ENCODE measurements around the gene CCDC158. TPM values are rescaled to one million over a fixed set of nuclear protein-coding genes. Genes with fewer than 3 reads are reported as not detected.
"Not testable (repeated sequence)": the region's sequence is repeated elsewhere in the genome, so short reads cannot be mapped to it uniquely, and the experiment has no call there.

CCDC158 gene
- total RNA-seq, 1 donor from 2014 or later, result 0.74 TPM

DNA sequence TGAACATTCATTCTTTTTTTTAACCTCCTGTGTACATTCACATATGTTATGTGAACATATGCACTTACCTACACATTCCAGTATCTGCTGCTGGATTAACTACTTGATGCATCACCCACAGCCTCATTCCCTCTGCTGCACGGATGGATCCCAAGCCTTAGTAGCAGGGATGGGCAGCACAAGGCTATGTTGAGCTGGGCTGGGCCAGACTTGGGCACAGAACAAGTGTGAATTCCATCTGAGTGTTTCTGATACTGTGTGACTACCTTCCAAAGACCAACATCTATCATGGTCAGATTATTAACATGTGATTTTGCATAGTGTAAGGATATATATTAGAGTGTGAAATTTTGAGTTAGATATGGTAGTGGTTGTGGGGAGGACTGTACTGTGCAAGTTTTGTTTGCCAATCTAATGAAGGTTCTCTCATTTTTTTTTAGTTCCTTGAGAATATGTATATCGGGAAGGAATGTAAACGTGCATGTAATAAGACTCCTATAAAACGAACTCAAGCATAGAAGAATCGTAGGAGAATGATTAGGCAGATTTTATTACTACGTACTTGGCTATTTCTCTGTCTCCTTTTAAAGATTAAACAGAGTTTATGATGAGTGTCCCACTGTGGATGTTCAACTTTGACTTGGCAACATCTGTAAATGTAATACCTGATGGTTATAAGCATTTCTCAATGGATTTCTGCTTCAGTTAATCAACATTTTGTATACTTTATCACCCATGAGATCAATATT lies 137.8 kb downstream of the CCDC158 start:
- ATAC-seq (no peak), DNase-seq (no peak)
- intact Hi-C loops (cut with DNase I), result no loop called here
- TF ChIP-seq CTCF (IDR thresholded peaks at IDR 0.05), result no peak
- Histone ChIP-seq H3K27ac (no peak overlapping the region), H3K27me3 (ENCODE audit: low read depth) (no peaks in the 10 kb centered on the region), H3K36me3 (no peaks in the 10 kb centered on the region), H3K9me3 (peaks cover 5% of the 10 kb centered on the region), H3K4me1 (no peaks in the 10 kb centered on the region), H3K4me3 (no peak overlapping the region)

DNA sequence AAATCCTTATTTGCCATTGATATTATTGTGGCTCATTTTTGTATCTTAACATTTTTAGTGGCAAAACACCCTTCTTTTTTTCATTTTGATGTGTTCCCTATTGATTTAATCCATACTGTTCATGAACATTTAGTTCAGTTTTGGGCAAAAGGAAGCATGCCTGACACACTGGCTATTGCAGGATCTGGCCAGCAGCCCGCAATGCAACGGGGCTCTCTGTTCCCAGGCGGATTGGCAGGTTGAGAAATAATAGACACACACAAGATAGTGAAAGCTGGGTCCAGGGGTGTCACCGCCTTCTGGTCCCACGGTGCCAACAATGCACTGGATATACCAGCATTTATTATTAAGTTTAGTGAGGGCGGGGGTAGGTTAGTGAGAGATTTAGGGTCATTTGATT lies 139.3 kb downstream of the CCDC158 start:
- ATAC-seq; H3K4me3 ChIP-seq; H3K27me3 ChIP-seq (ENCODE audit: low read depth); DNase-seq; H3K27ac ChIP-seq; H3K9me3 ChIP-seq; H3K36me3 ChIP-seq; H3K4me1 ChIP-seq; intact Hi-C loops (cut with DNase I): not testable (repeated sequence)

DNA sequence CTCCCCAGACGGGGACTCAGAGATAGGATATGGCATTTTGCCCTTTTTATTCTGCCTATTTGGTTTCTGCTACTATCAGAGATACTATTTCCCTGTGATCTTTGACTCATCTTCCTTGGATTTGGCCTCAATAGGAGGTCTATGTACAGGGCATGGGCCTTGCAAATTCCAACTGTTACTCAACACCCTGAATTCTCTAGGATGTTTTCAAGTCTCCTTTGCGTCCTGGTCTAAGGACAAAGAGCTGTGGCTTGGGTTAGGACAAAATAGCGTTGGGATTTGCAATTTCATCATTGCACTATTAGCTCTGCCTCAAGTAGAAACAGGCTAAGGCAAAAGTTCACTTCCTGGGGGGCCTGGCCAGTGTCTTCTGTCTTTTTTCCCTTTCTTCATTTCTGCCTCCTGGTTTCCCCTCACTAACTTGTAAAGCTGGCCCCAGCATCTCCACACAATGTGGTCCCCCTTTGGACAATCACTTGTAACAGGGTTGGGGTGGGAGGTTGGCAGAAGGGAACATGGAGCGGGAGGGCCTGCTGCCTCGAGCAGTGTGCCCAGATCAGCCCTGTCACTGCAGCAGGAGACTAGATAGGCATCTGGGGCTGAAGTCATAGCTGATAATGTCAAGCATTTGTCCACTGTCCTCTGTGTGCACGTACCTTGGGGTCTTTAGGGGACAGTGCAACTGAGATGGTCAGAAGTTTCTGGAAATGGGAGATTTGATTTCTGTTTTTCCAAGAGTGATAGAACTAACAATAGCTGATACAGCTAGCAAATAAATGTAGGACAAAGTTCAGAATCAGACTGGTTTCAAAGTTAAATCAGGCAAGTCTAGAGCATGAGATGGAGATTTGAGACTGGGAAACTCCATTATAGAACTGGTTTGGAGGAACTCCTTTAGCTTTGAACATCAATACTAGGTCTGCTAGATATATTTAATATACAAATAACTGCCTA lies 140.2 kb downstream of the CCDC158 start:
- H3K27ac ChIP-seq, result no peak overlapping the region
- no peak for TF ChIP-seq CTCF (IDR thresholded peaks at IDR 0.05)
- H3K36me3 ChIP-seq, result no peaks in the 10 kb centered on the region
- intact Hi-C loops (cut with DNase I), result no loop called here
- H3K27me3 ChIP-seq (ENCODE audit: low read depth), result no peaks in the 10 kb centered on the region
- H3K9me3 ChIP-seq, result no peaks in the 10 kb centered on the region
- no peak overlapping the region for H3K4me3 ChIP-seq
- no peaks in the 10 kb centered on the region for H3K4me1 ChIP-seq
- no peak for DNase-seq
- peak in 1 of 2 donors; percentile 30 for ATAC-seq

DNA sequence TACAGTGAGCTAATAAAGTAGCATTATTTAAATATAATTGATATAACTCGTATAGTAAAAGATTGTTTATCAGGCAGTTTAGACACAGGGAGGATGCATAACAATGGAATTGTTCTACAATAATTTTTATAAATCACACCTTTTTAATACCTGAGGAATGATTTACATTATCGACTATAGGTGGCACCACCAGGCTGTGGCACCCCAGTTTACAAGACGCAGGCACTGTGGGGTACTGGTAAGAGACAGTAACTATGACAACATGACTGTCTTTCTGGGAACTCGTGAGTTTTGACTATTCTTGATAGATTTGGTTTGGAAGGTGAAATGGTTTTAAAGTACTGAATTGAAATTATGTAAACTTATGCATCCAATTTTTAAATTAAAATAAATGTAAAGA lies 141.5 kb downstream of the CCDC158 start:
- DNase-seq, result no peak
- Histone ChIP-seq H3K4me1 (no peaks in the 10 kb centered on the region), H3K27ac (no peak overlapping the region), H3K27me3 (ENCODE audit: low read depth) (no peaks in the 10 kb centered on the region), H3K36me3 (no peaks in the 10 kb centered on the region), H3K9me3 (no peaks in the 10 kb centered on the region), H3K4me3 (no peak overlapping the region)
- intact Hi-C loops (cut with DNase I), result no loop called here
- no peak for TF ChIP-seq CTCF (IDR thresholded peaks at IDR 0.05)
- no peak for ATAC-seq

GRCh38 chr4:76278583-76278982 lies 142.4 kb downstream of the CCDC158 start:
- ATAC-seq, result no peak
- no peak for TF ChIP-seq CTCF (IDR thresholded peaks at IDR 0.05)
- Histone ChIP-seq H3K27ac (no peak overlapping the region), H3K36me3 (no peaks in the 10 kb centered on the region), H3K4me1 (no peaks in the 10 kb centered on the region), H3K9me3 (no peaks in the 10 kb centered on the region), H3K4me3 (no peak overlapping the region), H3K27me3 (ENCODE audit: low read depth) (no peaks in the 10 kb centered on the region)
- intact Hi-C loops (cut with DNase I), result no loop called here
- no peak for DNase-seq

DNA sequence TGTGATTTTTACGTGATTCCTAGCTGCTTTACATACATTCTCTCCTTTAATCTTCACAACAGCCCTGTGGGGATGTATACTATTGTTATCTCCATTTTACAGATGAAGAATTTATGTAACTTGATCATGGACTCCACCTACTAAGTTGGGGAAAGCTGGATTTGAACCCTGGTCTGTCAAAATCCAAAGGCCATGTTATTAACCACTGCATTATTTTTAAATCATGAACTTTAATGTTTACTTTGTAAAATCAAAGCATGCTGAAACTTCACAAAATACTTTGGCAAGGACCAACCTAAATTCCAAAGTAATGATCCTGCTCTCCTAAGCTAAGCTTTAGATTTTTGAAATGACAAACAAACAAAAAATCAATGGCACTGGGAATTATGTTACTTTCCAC lies 143.3 kb downstream of the CCDC158 start:
- no peaks in the 10 kb centered on the region for H3K9me3 ChIP-seq
- no peaks in the 10 kb centered on the region for H3K27me3 ChIP-seq (ENCODE audit: low read depth)
- H3K36me3 ChIP-seq, result no peaks in the 10 kb centered on the region
- DNase-seq (no peak), ATAC-seq (no peak)
- intact Hi-C loops (cut with DNase I), result no loop called here
- H3K4me3 ChIP-seq, result no peak overlapping the region
- no peak overlapping the region for H3K27ac ChIP-seq
- no peaks in the 10 kb centered on the region for H3K4me1 ChIP-seq
- TF ChIP-seq CTCF (IDR thresholded peaks at IDR 0.05), result no peak
